Astrocyte (in vitro differentiated cells and primary cell): ENCODE measurements around the gene ADAMTS19. TPM values are rescaled to one million over a fixed set of nuclear protein-coding genes. Genes with fewer than 3 reads are reported as not detected.

Experiments used
- DNase-seq: peaks from one replicate; pipeline ENCODE4 v3.0.0-alpha.2; 2010; ENCODE audit warnings: low read depth
- FAIRE-seq: peaks from 2 replicates; lab custom pipeline; 2011; peaks lifted over from hg19 to GRCh38; lab: Jason Lieb, UNC
- H2AFZ ChIP-seq: 2 replicates; pipeline ENCODE4 v1.6.0; 2012; ENCODE audit warnings: low read depth, low read length, inconsistent platforms
- H3K27ac ChIP-seq: 2 replicates; pipeline ENCODE4 v1.5.1; 2011; ENCODE audit warnings: low read depth, low read length, inconsistent platforms
- H3K27me3 ChIP-seq: 2 replicates; pipeline ENCODE4 v1.6.0; 2011; ENCODE audit warnings: low read length, inconsistent platforms; ENCODE audit not compliant: insufficient read depth
- H3K36me3 ChIP-seq: 2 replicates; pipeline ENCODE4 v1.5.1; 2011; ENCODE audit warnings: low read length, inconsistent platforms; ENCODE audit not compliant: insufficient read depth
- H3K4me1 ChIP-seq: 2 replicates; pipeline ENCODE4 v1.5.1; 2011; ENCODE audit warnings: low read length, inconsistent platforms; ENCODE audit not compliant: insufficient read depth
- H3K4me2 ChIP-seq: 2 replicates; pipeline ENCODE4 v1.6.0; 2012; ENCODE audit warnings: low read length, inconsistent platforms
- H3K4me3 ChIP-seq: 2 replicates; pipeline ENCODE4 v1.5.1; 2011; ENCODE audit warnings: low read depth, mild to moderate bottlenecking, low read length, inconsistent platforms; ENCODE audit not compliant: insufficient read depth
- H3K79me2 ChIP-seq: 2 replicates; pipeline ENCODE4 v1.6.0; 2012; ENCODE audit warnings: mild to moderate bottlenecking, low read length, inconsistent platforms; ENCODE audit not compliant: insufficient read depth
- H3K9ac ChIP-seq: 2 replicates; pipeline ENCODE4 v1.6.0; 2012; ENCODE audit warnings: mild to moderate bottlenecking, low read length, inconsistent platforms
- H3K9me3 ChIP-seq: 2 replicates; pipeline ENCODE4 v1.5.1; 2012; ENCODE audit warnings: low read depth, mild to moderate bottlenecking, low read length, inconsistent platforms; ENCODE audit not compliant: insufficient read depth
- H4K20me1 ChIP-seq: 2 replicates; pipeline ENCODE4 v1.6.0; 2012; ENCODE audit warnings: low read length, inconsistent platforms; ENCODE audit not compliant: insufficient read depth
- H3K27ac Mint-ChIP-seq: one replicate; pipeline ENCODE4 v1.8.0; 2021; ENCODE audit warnings: mild to moderate bottlenecking, mixed read lengths; ENCODE audit not compliant: unreplicated experiment
- H3K27me3 Mint-ChIP-seq: one replicate; pipeline ENCODE4 v1.8.0; 2021; ENCODE audit warnings: low read depth, mixed read lengths; ENCODE audit not compliant: unreplicated experiment
- H3K36me3 Mint-ChIP-seq: one replicate; pipeline ENCODE4 v1.8.0; 2021; ENCODE audit warnings: low read depth, mixed read lengths; ENCODE audit not compliant: unreplicated experiment
- H3K4me1 Mint-ChIP-seq: one replicate; pipeline ENCODE4 v1.8.0; 2021; ENCODE audit warnings: low read depth, mixed read lengths; ENCODE audit not compliant: unreplicated experiment
- H3K4me3 Mint-ChIP-seq: one replicate; pipeline ENCODE4 v1.8.0; 2021; ENCODE audit warnings: mild to moderate bottlenecking, moderate library complexity, mixed read lengths; ENCODE audit not compliant: unreplicated experiment
- H3K9me3 Mint-ChIP-seq: one replicate; pipeline ENCODE4 v1.8.0; 2021; ENCODE audit warnings: mild to moderate bottlenecking, mixed read lengths; ENCODE audit not compliant: unreplicated experiment
- CTCF ChIP-seq: IDR thresholded peaks from 2 replicates; pipeline ENCODE4 v1.5.1; 2011; ENCODE audit warnings: low read depth, mild to moderate bottlenecking, inconsistent platforms, low read length, moderate library complexity; ENCODE audit not compliant: insufficient read depth
- EZH2 ChIP-seq: IDR thresholded peaks from 2 replicates; pipeline ENCODE4 v1.6.1; 2012; ENCODE audit warnings: mild to moderate bottlenecking, low read length, inconsistent platforms; ENCODE audit not compliant: insufficient read depth
- total RNA-seq: library from RNA; stranded (reverse); gene quantifications from 2 replicates; pipeline ENCODE4 v1.2.1, GENCODE V29; 2021

The ADAMTS19 gene
- total RNA-seq, 1 donor from 2014 or later: 0.61 TPM

- no peak for FAIRE-seq
- Mint-ChIP-seq H3K4me3 (peak overlapping the region; percentile 86), H3K27me3 (peaks cover 28% of the 10 kb centered on the region), H3K4me1 (peaks cover 4% of the 10 kb centered on the region), H3K27ac (no peak overlapping the region), H3K36me3 (no peaks in the 10 kb centered on the region), H3K9me3 (no peaks in the 10 kb centered on the region)
- no peaks in the 10 kb centered on the region for H4K20me1 ChIP-seq
- no peak for DNase-seq
- H3K4me1 ChIP-seq: peaks cover 9% of the 10 kb centered on the region
- peak overlapping the region; percentile 89 for H2AFZ ChIP-seq
- H3K36me3 ChIP-seq: no peaks in the 10 kb centered on the region
- H3K4me3 ChIP-seq: peak overlapping the region; percentile 70
- no peak overlapping the region for H3K27ac ChIP-seq
- H3K27me3 ChIP-seq: peaks cover 12% of the 10 kb centered on the region
- H3K4me2 ChIP-seq: peak overlapping the region; percentile 100
- TF ChIP-seq CTCF: no peak
- TF ChIP-seq EZH2: peak; percentile 31
- H3K9ac ChIP-seq: no peak overlapping the region
- H3K79me2 ChIP-seq: no peaks in the 10 kb centered on the region
- no peaks in the 10 kb centered on the region for H3K9me3 ChIP-seq
Observed at GRCh38 chr5:129461711-129462332, 1.7 kb downstream of the ADAMTS19 start.

- Mint-ChIP-seq H3K36me3 (no peaks in the 10 kb centered on the region), H3K27me3 (peaks cover 21% of the 10 kb centered on the region), H3K9me3 (no peaks in the 10 kb centered on the region), H3K27ac (no peak overlapping the region), H3K4me3 (no peak overlapping the region), H3K4me1 (peaks cover 1% of the 10 kb centered on the region)
- Histone ChIP-seq H3K27me3 (peaks cover 8% of the 10 kb centered on the region), H3K4me1 (peaks cover 2% of the 10 kb centered on the region), H3K9ac (no peak overlapping the region), H3K27ac (no peak overlapping the region), H3K4me3 (no peak overlapping the region), H3K9me3 (no peaks in the 10 kb centered on the region), H3K36me3 (no peaks in the 10 kb centered on the region), H4K20me1 (no peaks in the 10 kb centered on the region), H3K4me2 (no peak overlapping the region), H3K79me2 (no peaks in the 10 kb centered on the region), H2AFZ (no peak overlapping the region)
- TF ChIP-seq CTCF (no peak), EZH2 (no peak)
- DNase-seq: no peak
- FAIRE-seq: no peak
Observed at GRCh38 chr5:129465776-129466344, 5.8 kb downstream of the ADAMTS19 start.

GRCh38 chr5:129474544-129474943, 14.4 kb downstream of the ADAMTS19 start:
- no peak overlapping the region for H2AFZ ChIP-seq
- TF ChIP-seq CTCF: no peak
- no peak for TF ChIP-seq EZH2
- no peak overlapping the region for H3K4me2 ChIP-seq
- no peaks in the 10 kb centered on the region for H3K4me1 ChIP-seq
- FAIRE-seq (no peak), DNase-seq (peak; percentile 5)
- H3K4me1 Mint-ChIP-seq: no peaks in the 10 kb centered on the region
- H3K9me3 ChIP-seq: no peaks in the 10 kb centered on the region
- H3K4me3 ChIP-seq: no peak overlapping the region
- no peak overlapping the region for H3K27ac Mint-ChIP-seq
- H3K9me3 Mint-ChIP-seq: no peaks in the 10 kb centered on the region
- no peaks in the 10 kb centered on the region for H3K27me3 ChIP-seq
- H3K36me3 Mint-ChIP-seq: no peaks in the 10 kb centered on the region
- H3K36me3 ChIP-seq: no peaks in the 10 kb centered on the region
- H3K27ac ChIP-seq: no peak overlapping the region
- no peaks in the 10 kb centered on the region for H3K27me3 Mint-ChIP-seq
- no peaks in the 10 kb centered on the region for H4K20me1 ChIP-seq
- H3K4me3 Mint-ChIP-seq: no peak overlapping the region
- no peak overlapping the region for H3K9ac ChIP-seq
- no peaks in the 10 kb centered on the region for H3K79me2 ChIP-seq
